Measurements from ENCODE around the gene GPC6. TPM values are rescaled to one million over a fixed set of nuclear protein-coding genes. Genes with fewer than 3 reads are reported as not detected.
A peak's percentile ranks its signal among the peaks of the same experiment; 100 is the strongest.

Gene GPC6
- total RNA-seq, 1 donor from 2014 or later: 0.96 TPM

DNA sequence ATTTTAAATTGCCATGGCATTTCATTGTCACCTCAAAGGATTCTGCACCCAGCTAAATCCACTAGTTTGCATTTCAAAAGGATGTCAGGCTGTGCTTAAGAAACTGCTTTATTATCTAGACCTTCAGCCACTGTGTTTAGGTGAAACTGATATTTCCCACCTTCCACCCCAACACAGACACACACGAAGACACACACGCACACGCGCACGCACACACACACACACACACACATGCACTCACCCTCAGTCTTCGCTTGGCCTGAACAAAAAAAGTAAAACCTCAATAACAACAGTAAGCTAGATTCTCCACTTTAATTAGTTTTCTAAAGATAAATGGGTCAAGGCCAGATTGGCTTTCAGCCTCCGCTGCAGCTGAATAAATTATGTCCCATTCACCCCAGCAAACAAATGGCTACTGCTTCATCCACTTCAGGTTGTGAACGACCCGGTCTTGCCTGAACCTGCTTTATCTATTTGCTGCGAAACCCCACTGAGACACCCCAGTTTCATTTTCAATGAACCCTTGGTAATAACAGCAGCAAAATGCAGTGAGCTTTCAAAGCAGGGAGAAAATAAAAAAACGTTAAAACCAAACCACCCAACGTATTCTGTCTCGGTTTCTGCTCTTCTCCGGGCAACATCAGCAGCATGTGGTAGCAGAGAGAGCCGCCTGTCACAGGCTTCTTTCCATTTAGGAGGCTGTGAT lies 1086.1 kb downstream of the GPC6 start:
- ATAC-seq: no peak

DNA sequence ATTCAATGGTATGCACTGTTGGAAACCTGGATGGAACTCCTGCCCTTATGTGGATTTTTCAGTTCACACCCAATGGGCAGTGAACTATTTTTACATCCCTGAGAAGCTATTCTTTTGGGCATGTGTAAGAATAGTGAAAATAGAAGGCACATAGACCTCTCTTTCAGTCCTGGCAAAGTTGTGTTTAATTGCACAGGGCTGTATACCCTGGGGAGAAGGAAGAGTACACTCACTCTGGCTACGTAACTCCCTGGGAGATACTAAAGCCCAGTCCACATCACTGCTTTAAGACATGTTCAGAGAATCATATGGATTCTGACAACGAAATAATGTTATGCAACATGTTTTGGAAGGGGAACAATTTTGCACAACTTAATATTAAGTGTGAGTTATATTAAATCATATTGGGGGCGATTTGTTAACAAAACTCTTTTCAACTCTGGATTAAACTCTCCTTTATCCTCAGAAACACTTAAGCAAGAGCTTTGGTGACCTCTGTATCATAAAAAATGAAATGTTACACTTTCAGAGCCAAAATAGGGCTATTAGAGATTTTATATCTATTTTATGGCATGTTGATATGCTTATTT lies 1086.8 kb downstream of the GPC6 start:
- ATAC-seq: no peak

DNA sequence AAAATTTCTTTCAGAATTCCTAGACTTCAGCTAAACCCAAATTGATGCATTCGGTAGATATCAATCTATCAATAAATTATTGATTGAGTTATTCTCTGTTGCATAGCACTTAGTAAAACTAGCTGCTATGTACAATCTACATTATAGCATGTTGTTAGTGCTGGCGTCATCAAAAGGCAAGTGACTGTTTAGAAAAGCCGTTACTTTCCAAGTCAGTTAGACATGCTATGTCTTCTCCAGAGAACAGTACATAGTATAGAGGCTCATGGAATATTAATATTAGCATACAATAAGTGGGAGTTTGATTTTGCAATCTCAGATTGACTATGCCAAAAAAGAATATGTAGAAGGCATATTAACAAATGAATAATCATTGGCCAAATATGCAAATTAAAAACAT lies 1087.3 kb downstream of the GPC6 start:
- no peak for ATAC-seq

DNA sequence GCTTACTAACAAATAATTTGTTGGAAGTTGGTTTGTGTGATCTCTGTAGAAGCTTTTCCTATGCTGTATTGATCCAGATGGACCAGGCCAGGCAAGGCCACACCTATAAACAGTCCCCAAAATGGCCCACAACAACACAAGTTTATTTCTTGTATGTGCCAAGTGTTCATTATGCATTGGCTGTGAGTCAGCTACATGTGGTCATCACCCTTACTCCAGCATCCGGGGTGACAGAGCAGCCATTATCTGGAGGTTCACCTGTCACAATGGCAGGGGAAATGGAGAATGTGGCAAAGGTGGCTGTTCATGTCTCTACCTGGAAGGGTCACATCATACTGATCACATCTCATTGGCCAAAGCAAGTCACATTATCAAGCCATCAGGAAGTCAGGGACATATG lies 1088.6 kb downstream of the GPC6 start:
- ATAC-seq: no peak

- no peak for ATAC-seq
Observed at GRCh38 chr13:94317063-94317491, 1090.5 kb downstream of the GPC6 start.

DNA sequence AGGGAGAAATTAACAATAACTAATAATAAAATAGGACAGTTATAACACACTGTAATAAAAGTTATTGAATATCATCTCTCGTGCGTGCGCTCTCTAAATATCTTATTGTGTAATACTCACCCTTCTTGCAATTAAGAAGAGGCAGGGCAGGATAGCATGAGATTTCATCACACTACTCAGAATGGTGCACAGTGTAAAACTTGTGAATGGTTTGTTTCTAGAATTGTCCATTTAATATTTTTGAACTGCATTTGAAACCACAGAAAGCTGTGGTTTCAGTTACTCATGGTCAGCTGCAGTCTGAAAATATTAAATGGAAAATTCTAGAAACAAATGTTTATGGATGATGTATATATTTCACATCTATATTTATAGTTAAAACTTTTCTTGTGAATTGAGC lies 1091.8 kb downstream of the GPC6 start:
- ATAC-seq: no peak

DNA sequence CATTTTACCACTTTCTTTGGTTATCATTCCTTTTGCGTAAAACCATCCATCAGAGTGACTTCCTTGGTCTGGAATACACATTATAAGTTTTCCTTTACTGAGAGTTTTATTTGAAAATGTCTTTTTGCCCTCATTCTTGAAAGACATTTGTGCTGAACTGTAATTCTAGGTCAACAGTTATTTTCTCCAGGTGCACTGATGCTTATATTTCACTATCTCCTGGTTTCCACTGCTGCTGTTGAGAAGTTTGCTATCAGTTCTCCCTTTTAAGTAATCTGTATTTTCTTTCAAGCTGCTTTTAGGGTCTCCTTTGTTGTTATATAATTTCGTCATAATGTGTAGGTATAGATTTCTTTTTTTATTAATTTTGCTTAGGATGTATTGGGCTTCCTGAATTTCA lies 1092.9 kb downstream of the GPC6 start:
- no peak for ATAC-seq

DNA sequence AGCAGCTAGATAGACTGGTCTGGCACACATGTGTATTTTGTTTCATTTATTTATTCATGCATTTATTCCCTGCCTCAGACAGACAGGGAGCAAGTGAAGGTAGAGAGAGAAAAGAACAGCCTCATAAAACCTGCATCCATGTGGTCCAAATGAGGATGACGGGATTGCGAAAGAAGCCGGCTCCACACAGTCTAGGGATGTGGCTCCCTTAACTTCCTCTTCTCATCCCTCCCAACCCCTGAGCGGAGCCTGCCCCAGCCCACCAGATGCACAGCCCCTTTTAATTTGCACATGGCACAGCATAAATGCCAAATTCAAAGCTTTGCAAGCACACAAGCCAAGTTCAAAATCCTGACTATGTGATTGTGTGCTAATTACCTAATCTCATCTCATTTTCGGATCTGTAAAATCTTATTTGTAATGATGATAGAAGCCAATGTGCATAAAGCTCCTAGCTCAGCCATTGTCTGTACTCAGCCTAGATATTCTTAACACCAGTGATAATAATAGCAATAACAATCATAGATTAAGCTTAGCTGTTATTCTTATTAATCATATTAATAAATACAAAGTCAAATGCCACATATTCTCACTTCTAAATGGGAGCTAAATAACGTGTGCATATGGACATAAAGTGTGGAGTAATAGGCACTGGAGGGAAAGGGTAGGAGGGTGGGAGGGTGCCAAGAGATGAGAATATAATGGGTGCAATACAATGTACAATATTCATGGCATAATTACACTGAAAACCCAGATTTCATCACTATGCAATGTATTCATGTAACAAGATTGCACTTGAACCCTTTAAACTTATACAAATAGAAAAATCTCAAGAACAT lies 1096.5 kb downstream of the GPC6 start:
- no peak for ATAC-seq

GRCh38 chr13:94323764-94324758 lies 1097.5 kb downstream of the GPC6 start:
- ATAC-seq: no peak

DNA sequence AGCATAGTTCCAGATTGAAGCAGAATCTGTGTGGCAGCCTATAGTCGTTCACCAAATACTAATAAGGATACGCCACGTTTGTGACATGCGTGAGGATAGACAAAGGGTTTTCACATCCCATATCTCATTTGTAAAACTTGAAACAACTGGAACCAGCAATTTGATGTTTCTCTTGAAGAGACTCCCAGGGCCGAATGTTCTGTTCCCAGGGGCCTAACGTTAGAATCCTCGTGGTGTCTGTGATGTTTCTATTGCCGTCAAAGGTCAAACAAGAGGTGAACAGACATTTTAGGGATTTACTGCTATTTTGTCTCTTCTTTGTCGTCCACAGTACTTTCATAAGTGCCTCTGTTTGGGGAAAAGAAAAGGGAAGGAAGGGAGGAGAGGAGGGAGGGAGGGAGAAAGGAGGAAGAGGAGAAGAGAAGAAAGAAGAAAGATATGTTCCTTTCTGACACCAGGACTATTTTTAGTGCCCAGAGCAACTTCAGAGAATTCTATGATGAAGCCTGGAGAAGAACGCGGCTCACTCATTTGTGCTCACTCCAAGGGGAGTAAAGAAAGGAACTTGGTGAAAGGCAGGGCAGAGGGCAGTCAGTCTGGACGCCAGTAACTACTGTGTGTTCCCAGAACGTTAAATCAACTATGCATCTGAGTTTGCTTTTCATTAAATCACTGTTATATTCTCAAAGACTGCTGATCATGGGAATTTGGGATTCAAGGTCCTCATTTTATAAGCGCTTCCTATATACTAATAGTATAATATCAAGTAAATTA lies 1098.3 kb downstream of the GPC6 start:
- no peak for ATAC-seq

DNA sequence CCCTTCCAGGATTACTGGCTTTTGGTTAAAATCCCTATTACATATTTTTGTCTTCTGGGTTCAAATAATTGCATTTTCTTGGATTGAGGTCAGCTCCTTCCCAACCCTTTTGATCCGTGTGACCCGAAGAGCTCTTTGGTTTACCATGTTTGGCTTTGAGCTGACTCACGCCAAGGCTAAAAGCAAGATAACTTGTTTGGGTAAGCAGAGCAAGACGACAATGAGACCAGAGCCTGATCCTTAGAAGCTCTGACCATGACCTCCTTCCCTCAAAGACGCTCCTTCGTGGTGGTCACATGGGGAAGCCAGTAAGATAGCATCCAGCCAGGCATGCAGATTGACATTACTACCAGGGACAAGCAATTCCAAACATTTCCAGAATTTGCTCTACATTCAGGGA lies 1099.0 kb downstream of the GPC6 start:
- ATAC-seq: no peak

- ATAC-seq: no peak
Observed at GRCh38 chr13:94327318-94327717, 1100.7 kb downstream of the GPC6 start.

DNA sequence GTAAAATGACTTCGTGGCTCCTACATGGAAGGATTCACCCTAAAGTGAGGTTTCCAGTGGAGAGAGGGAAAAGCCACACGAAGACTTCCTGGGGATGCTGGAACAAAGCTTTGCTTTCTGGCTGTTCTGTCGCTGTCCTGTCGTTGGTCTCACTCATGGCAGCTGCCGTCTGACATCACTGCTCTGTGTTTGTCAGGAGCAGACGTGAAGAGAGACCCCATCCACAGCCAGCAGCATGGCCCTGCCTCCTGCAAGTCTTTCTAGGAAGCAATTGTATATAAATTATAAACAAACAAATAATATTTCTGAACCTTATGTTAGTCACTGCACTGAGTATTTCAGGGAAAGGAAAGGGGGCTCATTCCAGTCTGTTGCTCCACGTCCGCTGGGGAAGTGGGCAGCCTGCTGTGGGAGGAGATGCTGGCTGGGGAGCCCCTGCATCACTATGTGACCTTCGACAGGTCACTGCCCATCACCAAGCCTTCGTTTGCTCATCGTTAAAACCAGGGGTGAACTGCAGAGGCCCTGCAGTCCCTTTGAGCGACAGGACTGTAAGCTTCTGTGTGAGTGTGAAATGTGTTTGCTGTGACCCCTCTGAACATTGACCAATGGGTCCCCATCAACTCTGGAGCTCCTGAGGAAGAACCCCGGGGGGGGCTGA lies 1101.9 kb downstream of the GPC6 start:
- ATAC-seq: no peak

DNA sequence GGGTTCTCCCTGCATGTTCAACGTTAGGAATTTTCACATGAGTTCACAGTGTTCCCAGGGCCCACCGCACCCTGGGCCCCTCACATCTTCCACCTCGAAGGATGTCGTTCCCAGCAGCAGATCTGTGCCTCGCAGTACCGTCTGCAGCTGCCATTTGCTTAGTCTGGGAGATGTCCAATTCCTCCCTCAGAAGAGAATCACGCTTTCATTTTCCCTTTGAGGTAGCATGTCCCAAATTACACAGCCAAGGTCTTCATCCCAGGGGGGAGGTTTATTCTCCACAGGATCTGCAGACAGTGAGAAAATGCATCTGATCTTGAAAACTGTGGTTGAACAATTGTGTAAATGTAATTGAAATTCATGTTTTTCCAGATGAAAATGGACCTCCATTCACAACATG lies 1102.7 kb downstream of the GPC6 start:
- no peak for ATAC-seq

DNA sequence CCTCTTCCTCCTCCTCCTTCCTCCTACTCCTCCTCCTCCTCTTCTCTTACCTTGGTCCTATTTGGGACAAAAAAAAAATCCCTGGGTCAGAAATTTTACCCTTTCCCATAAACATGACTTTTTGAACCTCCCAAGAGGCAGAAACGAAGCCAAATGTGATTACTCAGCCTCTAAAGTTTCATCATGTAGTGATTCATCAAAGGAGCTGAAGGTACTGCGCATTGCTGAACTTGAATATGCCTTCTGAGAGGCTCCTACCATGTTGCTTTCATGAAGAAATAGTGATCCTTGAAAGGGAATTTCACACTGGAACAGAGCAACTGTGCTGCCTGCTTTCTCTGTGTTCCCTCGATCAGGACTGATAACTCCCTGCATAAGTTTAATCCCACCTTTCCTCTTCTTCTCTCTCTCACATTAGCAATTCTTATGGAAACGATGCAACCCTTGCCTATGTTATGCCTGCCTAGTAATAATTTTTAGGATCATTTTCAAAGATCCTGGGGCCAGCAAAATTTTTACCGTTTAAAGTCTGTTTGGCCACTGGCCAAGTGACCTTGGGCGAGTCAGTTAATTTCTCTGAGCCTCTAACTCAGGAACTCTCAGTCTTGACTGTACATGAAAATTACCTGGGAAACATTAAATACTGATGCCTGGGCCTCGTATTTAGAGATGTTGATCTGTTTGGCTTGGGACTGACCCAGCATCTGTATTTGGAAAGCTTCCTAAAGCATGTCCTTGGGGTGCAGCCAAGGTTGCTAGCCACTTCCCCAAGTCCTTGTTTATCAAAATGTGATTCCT lies 1103.3 kb downstream of the GPC6 start:
- ATAC-seq: peak; percentile 89

- ATAC-seq: no peak
Observed at GRCh38 chr13:94330552-94331071, 1104.0 kb downstream of the GPC6 start.

DNA sequence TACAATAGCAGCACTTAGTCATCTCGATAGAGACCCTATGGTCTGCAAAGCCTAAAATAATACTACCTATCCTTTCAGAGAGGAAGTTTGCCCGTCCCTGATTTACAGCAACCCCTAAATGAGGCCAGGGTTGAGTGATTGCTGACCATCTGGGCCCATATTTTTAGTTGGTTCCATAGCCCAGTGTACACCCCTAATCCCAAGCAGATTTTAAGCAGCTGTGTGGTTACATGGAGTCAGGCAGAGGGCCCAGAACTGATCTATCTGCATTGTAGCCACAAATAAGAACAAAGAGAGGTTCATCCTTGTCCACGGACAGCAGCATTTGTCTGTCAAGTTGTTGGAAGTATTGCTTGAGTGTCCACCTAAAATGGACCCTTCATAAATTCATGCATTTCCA lies 1104.7 kb downstream of the GPC6 start:
- no peak for ATAC-seq

DNA sequence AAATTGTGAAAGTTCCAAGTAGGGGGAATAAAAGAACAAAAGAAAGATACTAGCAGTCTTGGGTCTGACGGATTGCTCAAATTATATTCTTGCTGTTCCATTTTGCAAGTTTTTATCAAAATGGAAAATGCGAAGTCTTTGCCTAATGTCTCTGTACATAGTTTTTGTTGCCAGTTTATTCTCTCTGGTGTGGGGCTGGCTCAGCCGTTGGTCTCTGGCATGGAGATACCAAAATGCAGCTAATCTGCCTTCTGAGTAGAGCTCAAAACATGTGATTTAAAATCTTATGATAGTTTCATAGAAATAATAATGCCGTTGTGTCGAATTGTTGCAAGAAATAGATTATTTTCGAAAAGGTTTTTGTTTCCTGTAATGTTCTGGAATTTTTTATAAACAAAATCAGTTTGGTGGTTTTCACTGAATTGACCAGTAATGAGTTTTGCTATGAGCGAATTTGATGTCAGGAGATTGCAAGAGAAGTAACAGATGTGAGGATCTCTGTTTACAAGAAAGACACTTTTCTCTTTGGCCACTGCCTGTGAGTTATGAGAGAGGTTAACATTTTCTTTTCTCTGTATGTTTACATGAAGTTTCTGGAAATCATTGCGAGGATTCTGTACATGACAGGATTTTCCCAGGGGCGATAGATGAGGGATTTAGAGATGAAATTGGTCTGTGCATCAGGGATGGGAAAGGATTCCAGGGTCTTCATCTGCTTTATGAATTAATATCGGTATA lies 1105.9 kb downstream of the GPC6 start:
- ATAC-seq: no peak

GRCh38 chr13:94333131-94333820 lies 1106.7 kb downstream of the GPC6 start:
- ATAC-seq: no peak

Measured in esophagus mucosa (tissue), 1 donor.